Skeletal muscle satellite cell (primary cell): ENCODE results near the gene RNF182.

ENCODE experiments used
- H3K27me3 ChIP-seq: 2 replicates; pipeline ENCODE4 v1.7.0; 2013; ENCODE audit warnings: low read length; ENCODE audit not compliant: control insufficient read depth, insufficient read depth
- H3K36me3 ChIP-seq: 2 replicates; pipeline ENCODE4 v1.7.0; 2013; ENCODE audit warnings: mild to moderate bottlenecking, control low read depth, low read length; ENCODE audit not compliant: insufficient read depth
- H3K4me1 ChIP-seq: 2 replicates; pipeline ENCODE4 v1.7.0; 2013; ENCODE audit warnings: low read length; ENCODE audit not compliant: control insufficient read depth, insufficient read depth
- H3K4me2 ChIP-seq: 2 replicates; pipeline ENCODE4 v1.7.0; 2013; ENCODE audit warnings: mild to moderate bottlenecking, low read length
- H3K4me3 ChIP-seq: 2 replicates; pipeline ENCODE4 v1.7.0; 2013; ENCODE audit warnings: low read length
- H3K9ac ChIP-seq: 2 replicates; pipeline ENCODE4 v1.7.0; 2013; ENCODE audit warnings: mild to moderate bottlenecking, low read depth, low read length, moderate library complexity
- H3K9me3 ChIP-seq: replicated peaks from 2 replicates; pipeline ENCODE4 v1.7.0; 2013; ENCODE audit warnings: mild to moderate bottlenecking, control low read depth, low read length

Gene RNF182

DNA sequence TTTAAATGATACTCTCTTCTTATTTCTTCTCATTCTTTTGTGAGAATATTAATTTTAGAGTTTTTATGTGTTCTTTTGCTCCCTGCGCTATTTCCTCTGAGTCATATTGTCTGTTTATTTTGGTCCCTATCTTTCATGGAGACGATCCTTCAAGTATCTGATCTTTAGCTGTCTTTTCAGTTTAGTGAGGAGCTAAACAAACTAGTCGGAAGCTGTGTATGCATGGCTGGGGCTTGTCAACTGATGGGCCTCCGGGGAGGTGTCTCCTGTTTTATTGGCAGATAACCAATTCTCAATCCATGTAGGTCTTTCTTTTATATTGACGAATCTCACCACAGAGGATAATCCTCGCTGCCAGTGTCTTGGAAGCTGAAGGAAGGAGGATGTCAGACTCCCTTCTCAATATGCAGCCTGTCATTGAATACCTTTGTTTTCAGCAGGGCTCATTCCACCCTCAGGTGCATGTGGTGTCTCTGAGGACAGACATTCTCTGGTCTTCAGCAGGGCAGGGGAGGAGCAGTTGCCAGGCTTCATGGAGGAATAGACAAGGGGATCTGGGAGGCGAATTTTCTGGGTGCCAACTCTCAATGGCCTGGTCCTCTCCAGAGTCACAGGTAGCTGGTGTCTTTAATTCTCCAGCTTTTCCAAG, 64.9 kb downstream of the RNF182 start:
- Histone ChIP-seq H3K4me1 (peaks cover 19% of the 10 kb centered on the region), H3K36me3 (no peaks in the 10 kb centered on the region), H3K27me3 (no peaks in the 10 kb centered on the region), H3K9me3 (no peaks in the 10 kb centered on the region), H3K9ac (no peak overlapping the region), H3K4me3 (no peak overlapping the region), H3K4me2 (peak overlapping the region; percentile 41)

DNA sequence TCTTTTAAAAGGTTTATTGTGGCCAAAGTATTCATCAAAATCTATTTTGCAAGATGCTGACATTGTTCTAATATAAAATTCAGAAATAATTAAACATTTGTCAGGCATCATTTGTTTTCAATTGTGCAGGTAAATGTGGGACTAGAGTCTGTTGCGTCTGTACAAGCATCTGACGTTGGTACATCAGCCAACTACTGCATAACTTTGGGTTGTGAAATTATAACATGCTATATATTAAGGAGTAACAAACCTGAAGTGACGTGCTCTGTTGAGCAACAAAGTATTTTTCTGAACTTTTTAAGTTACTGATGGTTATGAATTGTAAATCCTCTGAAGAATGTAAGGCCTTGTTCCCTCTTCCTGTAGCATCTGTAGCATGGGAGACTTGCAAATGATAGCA, 66.0 kb downstream of the RNF182 start:
- Histone ChIP-seq H3K36me3 (no peaks in the 10 kb centered on the region), H3K4me2 (no peak overlapping the region), H3K4me1 (peaks cover 18% of the 10 kb centered on the region), H3K4me3 (no peak overlapping the region), H3K9me3 (no peaks in the 10 kb centered on the region), H3K27me3 (no peaks in the 10 kb centered on the region), H3K9ac (no peak overlapping the region)

DNA sequence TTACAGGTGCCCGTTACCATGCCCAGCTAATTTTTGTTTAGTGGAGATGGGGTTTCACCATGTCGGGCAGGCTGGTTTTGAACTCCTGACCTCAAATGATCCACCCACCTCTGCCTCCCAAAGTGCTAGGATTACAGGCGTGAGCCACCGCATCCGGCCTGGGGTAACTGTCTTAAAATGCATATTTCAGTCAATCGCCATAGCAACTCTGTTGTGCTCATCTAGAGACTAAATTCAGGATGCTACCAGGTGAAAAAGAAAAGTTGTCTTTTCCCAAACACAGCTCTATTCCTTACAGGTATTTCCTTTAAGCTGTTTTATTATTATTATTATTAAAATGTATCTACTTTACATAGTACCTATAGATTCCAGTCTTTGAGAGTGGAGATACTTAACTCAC, 66.6 kb downstream of the RNF182 start:
- no peaks in the 10 kb centered on the region for H3K9me3 ChIP-seq

DNA sequence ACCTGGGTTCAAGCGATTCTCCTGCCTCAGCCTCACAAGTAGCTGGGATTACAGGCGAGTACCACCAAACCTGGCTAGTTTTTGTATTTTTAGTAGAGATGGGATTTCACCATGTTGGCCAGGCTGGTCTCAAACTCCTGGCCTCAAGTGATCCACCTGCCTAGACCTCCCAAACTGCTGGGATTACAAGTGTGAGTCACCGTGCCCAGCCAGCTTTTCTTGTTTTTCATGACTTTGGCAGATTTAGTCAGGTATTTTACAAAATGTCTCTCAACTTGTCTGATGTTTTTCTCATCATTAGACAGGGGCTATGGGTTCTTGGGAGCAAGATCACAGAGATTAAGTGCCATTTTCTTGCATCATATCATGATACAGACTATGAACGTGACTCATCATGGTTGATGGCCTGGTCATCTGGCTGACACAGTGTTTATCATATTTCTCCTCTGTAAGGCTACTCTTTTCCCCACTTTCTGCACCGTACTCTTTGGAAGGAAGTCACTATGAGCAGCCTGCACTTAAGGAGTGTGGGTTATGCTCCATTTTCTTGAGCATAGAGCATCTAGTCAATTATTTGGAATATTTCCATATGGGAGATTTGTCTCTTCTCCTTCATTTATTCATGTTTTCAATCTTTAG, 67.8 kb downstream of the RNF182 start:
- Histone ChIP-seq H3K4me2 (no peak overlapping the region), H3K4me1 (peaks cover 18% of the 10 kb centered on the region), H3K36me3 (no peaks in the 10 kb centered on the region), H3K9ac (no peak overlapping the region), H3K9me3 (no peaks in the 10 kb centered on the region), H3K4me3 (no peak overlapping the region), H3K27me3 (no peaks in the 10 kb centered on the region)

More for the DNA sequence above, 66.6 kb downstream of the RNF182 start:
- Histone ChIP-seq H3K27me3 (no peaks in the 10 kb centered on the region), H3K36me3 (no peaks in the 10 kb centered on the region), H3K4me1 (peaks cover 18% of the 10 kb centered on the region), H3K4me2 (no peak overlapping the region), H3K4me3 (no peak overlapping the region), H3K9ac (no peak overlapping the region)

DNA sequence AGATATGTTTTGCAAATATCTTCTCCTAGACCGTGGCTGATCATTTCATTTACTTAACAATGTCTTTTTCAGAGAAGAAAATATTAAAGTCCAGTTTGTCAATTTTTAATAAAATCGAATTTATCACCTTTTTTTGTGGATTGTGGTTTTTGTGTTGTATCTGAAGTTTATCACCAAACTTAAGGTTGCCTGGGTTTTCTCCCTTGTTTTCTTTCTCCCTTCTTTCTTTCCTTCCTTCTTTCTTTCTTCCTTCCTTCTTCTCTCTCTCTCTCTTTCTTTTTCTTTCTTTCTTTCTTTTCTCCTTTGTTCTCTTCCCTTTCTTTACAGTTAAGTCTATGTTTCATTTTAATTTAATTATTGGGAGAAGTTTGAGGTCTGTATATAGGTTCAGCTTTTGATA, 68.7 kb downstream of the RNF182 start:
- no peak overlapping the region for H3K9ac ChIP-seq
- H3K9me3 ChIP-seq, result no peaks in the 10 kb centered on the region
- no peaks in the 10 kb centered on the region for H3K27me3 ChIP-seq
- no peaks in the 10 kb centered on the region for H3K36me3 ChIP-seq
- H3K4me2 ChIP-seq, result no peak overlapping the region
- peaks cover 18% of the 10 kb centered on the region for H3K4me1 ChIP-seq
- H3K4me3 ChIP-seq, result no peak overlapping the region

DNA sequence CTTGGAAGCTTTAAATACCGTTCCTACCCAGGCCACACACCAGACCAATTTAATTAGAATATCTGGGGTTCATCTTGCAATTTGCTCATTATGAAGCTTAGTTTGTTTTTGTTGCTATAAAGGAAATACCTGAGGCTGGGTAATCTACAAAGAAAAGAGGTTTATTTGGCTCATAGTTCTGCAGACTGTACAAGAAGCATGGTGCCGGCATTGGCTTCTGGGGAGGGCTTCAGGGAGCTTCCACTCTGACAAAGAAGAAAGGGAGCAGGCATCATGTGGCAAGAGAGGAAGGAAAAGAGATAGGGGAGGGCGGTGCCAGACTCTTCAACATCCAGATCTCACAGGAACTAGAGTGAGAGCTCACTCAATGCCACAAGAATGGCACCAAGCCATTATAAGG, 73.6 kb downstream of the RNF182 start:
- Histone ChIP-seq H3K4me1 (peaks cover 13% of the 10 kb centered on the region), H3K9ac (no peak overlapping the region), H3K4me3 (no peak overlapping the region), H3K4me2 (no peak overlapping the region), H3K27me3 (no peaks in the 10 kb centered on the region), H3K36me3 (no peaks in the 10 kb centered on the region), H3K9me3 (no peaks in the 10 kb centered on the region)

DNA sequence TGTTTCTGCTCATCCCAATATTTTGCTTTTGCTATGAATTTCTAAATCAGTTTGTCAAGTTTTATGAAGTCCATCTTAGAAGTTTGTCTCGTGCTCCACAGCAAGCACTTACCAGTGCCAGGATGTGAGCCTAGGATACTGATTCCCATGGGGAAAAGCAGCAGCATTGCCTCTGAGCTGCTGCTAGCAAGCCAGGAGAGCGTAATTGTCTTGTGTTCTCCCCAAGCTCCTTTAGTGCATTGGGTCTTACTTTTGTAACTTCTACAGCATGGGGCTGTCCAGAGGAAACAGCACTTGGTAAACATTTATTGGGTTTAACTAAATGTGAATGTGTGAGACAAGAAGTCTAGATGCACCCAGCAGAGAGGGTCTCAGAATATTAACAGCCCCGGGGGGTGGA, 76.1 kb downstream of the RNF182 start:
- peaks cover 5% of the 10 kb centered on the region for H3K27me3 ChIP-seq
- no peaks in the 10 kb centered on the region for H3K36me3 ChIP-seq
- H3K4me1 ChIP-seq, result peaks cover 13% of the 10 kb centered on the region
- peak overlapping the region; percentile 65 for H3K4me2 ChIP-seq
- H3K9ac ChIP-seq, result peak overlapping the region; percentile 3
- H3K4me3 ChIP-seq, result no peak overlapping the region
- no peaks in the 10 kb centered on the region for H3K9me3 ChIP-seq

DNA sequence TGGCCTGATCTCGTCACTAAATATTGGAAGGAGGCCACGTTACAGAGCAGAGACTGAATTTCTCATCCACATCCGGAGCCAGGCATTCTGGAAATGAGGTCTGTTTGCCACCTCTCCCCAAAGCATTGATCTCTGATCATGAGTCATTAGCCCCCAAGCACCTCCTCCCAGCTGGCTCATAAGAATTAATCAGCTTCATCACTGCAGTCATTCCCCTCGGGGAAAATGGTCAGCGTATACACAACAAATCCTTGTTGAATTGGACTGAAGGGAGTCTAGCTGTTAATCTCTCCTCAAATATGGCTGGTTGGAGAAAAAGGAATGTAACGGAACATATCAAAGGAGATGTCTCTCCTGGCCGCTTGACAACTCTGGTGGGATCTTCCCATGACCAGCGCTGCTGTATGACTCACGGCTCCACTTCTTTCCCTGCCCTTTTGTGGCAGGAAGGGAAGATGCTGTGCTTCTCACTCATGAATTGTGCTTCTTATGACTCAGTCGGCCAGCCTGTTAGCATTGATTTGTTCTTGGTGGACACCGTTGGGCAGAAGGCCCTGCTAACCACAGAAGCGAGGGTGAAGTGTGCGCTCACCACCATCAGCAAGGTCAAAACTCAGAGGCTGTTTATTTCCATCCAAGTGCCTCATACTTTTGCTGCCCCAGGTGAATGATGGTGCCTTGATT, 76.7 kb downstream of the RNF182 start:
- H3K9me3 ChIP-seq, result no peaks in the 10 kb centered on the region
- H3K4me2 ChIP-seq, result peak overlapping the region; percentile 65
- peaks cover 5% of the 10 kb centered on the region for H3K27me3 ChIP-seq
- H3K9ac ChIP-seq, result peak overlapping the region; percentile 3
- H3K4me3 ChIP-seq, result peak overlapping the region; percentile 49
- no peaks in the 10 kb centered on the region for H3K36me3 ChIP-seq
- H3K4me1 ChIP-seq, result peaks cover 13% of the 10 kb centered on the region

- Histone ChIP-seq H3K27me3 (peaks cover 5% of the 10 kb centered on the region), H3K4me3 (no peak overlapping the region), H3K9ac (no peak overlapping the region), H3K9me3 (no peaks in the 10 kb centered on the region), H3K4me2 (peak overlapping the region; percentile 65), H3K4me1 (peaks cover 13% of the 10 kb centered on the region), H3K36me3 (no peaks in the 10 kb centered on the region)
These were observed 77.6 kb downstream of the RNF182 start for GRCh38 chr6:14002176-14002947.

GRCh38 chr6:14004258-14004657, 79.5 kb downstream of the RNF182 start:
- H3K9me3 ChIP-seq, result no peaks in the 10 kb centered on the region
- H3K4me3 ChIP-seq, result no peak overlapping the region
- H3K4me2 ChIP-seq, result no peak overlapping the region
- peaks cover 13% of the 10 kb centered on the region for H3K4me1 ChIP-seq
- no peak overlapping the region for H3K9ac ChIP-seq
- H3K36me3 ChIP-seq, result no peaks in the 10 kb centered on the region
- peaks cover 10% of the 10 kb centered on the region for H3K27me3 ChIP-seq

DNA sequence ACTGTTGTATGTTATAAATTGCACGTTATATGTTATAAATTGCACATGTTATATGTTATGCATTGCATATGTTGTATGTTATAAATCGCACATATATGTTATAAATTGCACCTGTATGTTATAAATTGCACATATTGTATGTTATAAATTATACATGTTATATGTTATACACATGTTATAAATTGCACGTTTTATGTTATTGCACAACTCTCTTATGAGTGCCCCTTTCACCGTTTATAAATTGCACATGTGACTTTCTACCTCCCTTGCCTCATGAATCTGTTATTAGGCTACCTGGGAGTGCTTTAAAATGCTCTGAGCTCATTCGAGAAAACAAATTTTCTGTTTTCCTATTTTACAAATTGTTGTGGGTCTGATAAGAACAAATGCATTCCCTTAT, 84.1 kb downstream of the RNF182 start:
- Histone ChIP-seq H3K9me3 (no peaks in the 10 kb centered on the region), H3K27me3 (peaks cover 31% of the 10 kb centered on the region), H3K4me3 (no peak overlapping the region), H3K4me2 (no peak overlapping the region), H3K4me1 (no peaks in the 10 kb centered on the region), H3K36me3 (no peaks in the 10 kb centered on the region), H3K9ac (no peak overlapping the region)
